Pancreas (tissue), 10 donors: Measurements from ENCODE around the gene TMUB1. TPM values are rescaled to one million over a fixed set of nuclear protein-coding genes. Genes with fewer than 3 reads are reported as not detected.

Source experiments
- ATAC-seq, 4 donors: fragments of 200-7000 bp; cut with Tn5 transposase; one replicate each; pipeline versions ENCODE4 v1.8.0 to v1.9.1; 2020; ENCODE audit warnings: mild to moderate bottlenecking in 4 of 4, moderate library complexity in 4 of 4
- DNase-seq, 6 donors: peaks; one replicate each; pipeline ENCODE4 v3.0.0-alpha.2; 2020
- FAIRE-seq: peaks from 2 replicates; lab custom pipeline; 2012; peaks lifted over from hg19 to GRCh38; lab: Jason Lieb, UNC
- H3K27ac ChIP-seq, 4 donors: fragments of 200-600 bp; sonication (generic); 1 replicate in 3 of 4; 2 replicates in 1 of 4; pipeline versions ENCODE4 v1.5.0 to v1.8.0; 2020
- H3K27me3 ChIP-seq, 4 donors: fragments of 200-600 bp; one replicate each; pipeline ENCODE4 v1.8.0; 2021
- H3K36me3 ChIP-seq, 3 donors: fragments of 200-600 bp; sonication (generic) in 1 of 3; one replicate each; pipeline versions ENCODE4 v1.5.0 to v1.8.0; 2020 to 2021
- H3K4me1 ChIP-seq, 3 donors: fragments of 200-600 bp; one replicate each; pipeline ENCODE4 v1.8.0; 2021
- H3K4me3 ChIP-seq, 4 donors: fragments of 200-600 bp; sonication (generic) in 2 of 4; one replicate each; pipeline versions ENCODE4 v1.5.0 to v1.8.0; 2020 to 2021
- H3K9me3 ChIP-seq, 4 donors: fragments of 200-600 bp; one replicate each; pipeline ENCODE4 v1.8.0; 2021
- CTCF ChIP-seq, 4 donors: fragments of 200-600 bp; sonication (generic) in 3 of 4; IDR thresholded peaks; one replicate each; pipeline versions ENCODE4 v1.5.0 to v1.8.0; 2021; ENCODE audit warnings: antibody characterized with exemption in 4 of 4
- WGBS, 2 donors: extraction: QIAGEN DNeasy Blood & Tissue Kit; methylation state at CpG; one replicate each; pipeline ENCODE4 v1.1.7; 2013; 5-methylcytosine and 5-hydroxymethylcytosine counted together
- intact Hi-C, 3 donors: fragments of 100-400 bp; cut with DNase I; formaldehyde crosslinking; loops; one replicate each; pipeline versions ENCODE4 v1.11.1 to v1.14.2; 2022
- polyA plus RNA-seq, 2 donors: library from polyadenylated mRNA; stranded (reverse); fragments of 200-250 nt; gene quantifications; one replicate each; pipeline ENCODE4 v1.2.3, GENCODE V29; 2013
- total RNA-seq, 6 donors: library from RNA; stranded (reverse); fragmentation: NEBNext Ultra II Directional in 4 of 6; extraction: Animal tissue kit (Norgen Biotek cat#: 25700) in 4 of 6; gene quantifications; one replicate each; pipeline versions ENCODE4 v1.2.1 to v1.2.4, GENCODE V29; 2021 to 2023
- donor health status: healthy with polysubstance abuse.
- donor health status: DM: no; HTN: no; CAD: no; lungs with moderate emphysema.
- donor health status: DM: no; HTN: no; CAD: no.
- donor health status: control.
- donor health status: control.
- donor health status: Bipolar disorder and iron deficiency.
- donor health status: DM: yes; HTN: yes; CAD: no.
- donor health status: DM: no; HTN: no; CAD: no.
- donor health status: DM: no; HTN: no; CAD: no.
- donor health status: DM: yes; HTN: yes; CAD: no.

Gene TMUB1
- total and polyA plus RNA-seq, 8 donors: 34.5 to 103 (median 44.1) TPM

- Histone ChIP-seq H3K27ac (no peak overlapping the region), H3K4me1 (peaks cover 4 to 20% (median 13%) of the 10 kb centered on the region in 3 donors), H3K27me3 (no peaks in the 10 kb centered on the region), H3K9me3 (no peaks in the 10 kb centered on the region), H3K4me3 (peak overlapping the region in 2 of 4 donors; percentile 26 to 38), H3K36me3 (peaks cover 0 to 12% (median 5%) of the 10 kb centered on the region in 3 donors)
- ATAC-seq (peak in 3 of 4 donors; percentile 4 to 24 (median 19)), FAIRE-seq (no peak), DNase-seq (peak in 3 of 6 donors; percentile 43 to 87 (median 65))
- no peak for TF ChIP-seq CTCF (IDR thresholded peaks at IDR 0.05)
- intact Hi-C loops: loop anchor here in 1 of 3 donors (5.0 kb wide), 1 partner anchor 82 kb away; no protein-coding TSS in a partner anchor
- 29 to 31% methylated on average over 52 to 101 of the region's 101 CpGs for WGBS, 2 donors
These were observed 31.1 kb upstream of the TMUB1 start for GRCh38 chr7:151114151-151115090.

DNA sequence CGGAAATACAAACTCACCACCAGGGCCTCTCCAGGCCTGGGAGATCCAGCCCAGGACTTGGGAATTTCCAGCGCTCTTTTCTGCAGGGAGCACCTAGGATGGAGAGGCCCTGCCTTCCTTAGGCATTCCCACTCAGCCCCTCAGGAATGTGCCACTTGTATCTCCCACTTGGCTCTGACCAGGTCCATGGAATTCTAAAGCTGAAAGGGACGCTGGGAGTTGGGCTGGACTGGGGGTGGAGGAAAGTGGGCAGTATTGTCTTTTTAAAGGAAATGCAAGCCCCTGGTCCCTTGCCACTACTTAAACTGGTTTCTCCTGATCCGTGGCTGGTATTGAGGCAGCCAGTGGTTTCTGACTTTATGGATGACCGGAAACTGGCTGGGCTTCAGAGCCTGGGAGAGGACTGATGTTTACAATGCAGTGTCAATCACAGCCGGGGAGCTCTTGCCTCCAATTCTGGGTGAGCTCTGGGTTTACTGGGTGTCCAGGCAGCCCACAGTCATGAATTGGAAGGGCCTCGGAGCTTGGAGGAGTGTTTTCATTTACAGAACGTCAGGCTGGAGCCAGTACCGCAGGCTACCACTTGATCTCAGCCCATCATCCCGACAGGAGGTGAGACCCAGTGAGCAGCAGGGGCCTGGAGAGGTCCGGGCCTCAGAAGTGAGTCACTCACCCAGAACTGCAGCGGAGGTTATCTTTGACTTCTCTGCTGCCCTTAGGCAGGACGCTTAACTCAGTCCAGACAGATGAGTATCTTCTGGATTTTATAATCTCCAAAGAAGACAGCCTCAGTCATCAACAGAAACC, 30.3 kb upstream of the TMUB1 start:
- H3K9me3 ChIP-seq: no peaks in the 10 kb centered on the region
- peak in 3 of 4 donors; percentile 12 to 24 (median 14) for ATAC-seq
- DNase-seq: peak in 1 of 6 donors; percentile 38
- WGBS, 2 donors: 48 to 57% methylated on average over 13 of the region's 13 CpGs
- no peaks in the 10 kb centered on the region for H3K27me3 ChIP-seq
- FAIRE-seq: no peak
- peaks cover 0 to 3% (median 0%) of the 10 kb centered on the region in 3 donors for H3K36me3 ChIP-seq
- no peak for TF ChIP-seq CTCF (IDR thresholded peaks at IDR 0.05)
- intact Hi-C loops: loop anchor here in 1 of 3 donors (5.0 kb wide), 1 partner anchor 81 kb away; no protein-coding TSS in a partner anchor
- H3K4me3 ChIP-seq: peak overlapping the region in 1 of 4 donors; percentile 9
- no peak overlapping the region for H3K27ac ChIP-seq
- H3K4me1 ChIP-seq: peaks cover 4 to 20% (median 13%) of the 10 kb centered on the region in 3 donors

GRCh38 chr7:151110941-151111645, 27.8 kb upstream of the TMUB1 start:
- Histone ChIP-seq H3K36me3 (no peaks in the 10 kb centered on the region), H3K4me3 (no peak overlapping the region), H3K4me1 (peaks cover 4 to 20% (median 13%) of the 10 kb centered on the region in 3 donors), H3K9me3 (no peaks in the 10 kb centered on the region), H3K27ac (peak overlapping the region in 3 of 4 donors; percentile 12 to 55 (median 37)), H3K27me3 (no peaks in the 10 kb centered on the region)
- intact Hi-C loops: loop anchor here in 1 of 3 donors (5.0 kb wide), 1 partner anchor 79 kb away; no protein-coding TSS in a partner anchor
- no peak for FAIRE-seq
- peak; percentile 78 to 90 (median 82) for ATAC-seq
- peak; percentile 68 to 93 (median 84) for DNase-seq
- peak; percentile 83 to 93 (median 89) for TF ChIP-seq CTCF (IDR thresholded peaks at IDR 0.05)
- WGBS, 2 donors: 20 to 21% methylated on average over 19 to 20 of the region's 20 CpGs

- H3K9me3 ChIP-seq: no peaks in the 10 kb centered on the region
- no peaks in the 10 kb centered on the region for H3K27me3 ChIP-seq
- no peaks in the 10 kb centered on the region for H3K36me3 ChIP-seq
- intact Hi-C loops: loop anchor here in 1 of 3 donors (5.0 kb wide), 1 partner anchor 78 kb away; no protein-coding TSS in a partner anchor
- ATAC-seq (no peak), FAIRE-seq (no peak), DNase-seq (peak in 1 of 6 donors; percentile 44)
- 62 to 70% methylated on average over 11 of the region's 11 CpGs for WGBS, 2 donors
- H3K4me1 ChIP-seq: peaks cover 4 to 20% (median 13%) of the 10 kb centered on the region in 3 donors
- TF ChIP-seq CTCF (IDR thresholded peaks at IDR 0.05): no peak
- H3K27ac ChIP-seq: no peak overlapping the region
- no peak overlapping the region for H3K4me3 ChIP-seq
These were observed 27.1 kb upstream of the TMUB1 start for GRCh38 chr7:151110236-151110940.
